Muscle layer of duodenum (tissue), 2 donors: ENCODE measurements around the gene C10orf53.
"Not testable (repeated sequence)": the region's sequence is repeated elsewhere in the genome, so short reads cannot be mapped to it uniquely, and the experiment has no call there.

ENCODE experiments used
- H3K27ac ChIP-seq: one replicate; pipeline ENCODE4 v1.7.0; 2013; ENCODE audit warnings: mild to moderate bottlenecking, low read length
- H3K27me3 ChIP-seq: one replicate; pipeline ENCODE4 v1.7.0; 2013; ENCODE audit warnings: low read depth, mild to moderate bottlenecking, control low read depth, low read length
- H3K36me3 ChIP-seq, 2 donors: one replicate each; pipeline ENCODE4 v1.7.0; 2013; ENCODE audit warnings: low read length in 2 of 2, control low read depth in 1 of 2, mild to moderate bottlenecking in 1 of 2; ENCODE audit not compliant: insufficient read depth in 2 of 2, control insufficient read depth in 1 of 2
- H3K4me1 ChIP-seq, 2 donors: one replicate each; pipeline ENCODE4 v1.7.0; 2013; ENCODE audit warnings: low read length in 2 of 2, mild to moderate bottlenecking in 2 of 2, control low read depth in 1 of 2, moderate library complexity in 1 of 2; ENCODE audit not compliant: insufficient read depth in 2 of 2, control insufficient read depth in 1 of 2
- H3K4me3 ChIP-seq, 2 donors: one replicate each; pipeline ENCODE4 v1.7.0; 2013; ENCODE audit warnings: low read length in 2 of 2, low read depth in 1 of 2, mild to moderate bottlenecking in 1 of 2
- H3K9me3 ChIP-seq, 2 donors: one replicate each; pipeline ENCODE4 v1.7.0; 2013; ENCODE audit warnings: low read length in 2 of 2, control low read depth in 1 of 2, mild to moderate bottlenecking in 1 of 2; ENCODE audit not compliant: control insufficient read depth in 1 of 2
- donor health status: healthy.

C10orf53 gene

DNA sequence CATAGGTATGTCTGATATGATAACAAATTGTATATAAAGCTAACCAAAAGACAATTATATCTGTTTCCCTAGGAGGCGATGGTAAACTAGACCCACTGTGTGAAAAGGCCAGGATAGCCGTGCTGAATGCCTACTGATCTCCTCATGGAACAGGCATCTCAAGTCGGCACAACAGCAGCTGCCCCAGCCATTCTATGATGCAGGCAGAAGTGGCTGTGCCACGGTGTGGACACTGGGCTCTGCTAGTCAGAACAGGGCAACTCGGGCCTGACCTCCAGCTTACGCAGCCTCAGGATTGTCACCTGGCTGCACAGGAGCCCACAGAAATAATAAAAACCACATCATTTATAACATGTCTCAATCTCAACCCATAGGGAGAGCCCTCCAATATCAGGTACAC is 15.0 kb downstream of the C10orf53 start:
- Histone ChIP-seq H3K9me3 (no peaks in the 10 kb centered on the region), H3K4me3 (no peak overlapping the region), H3K4me1 (no peaks in the 10 kb centered on the region), H3K27me3 (peaks cover 9% of the 10 kb centered on the region), H3K36me3 (no peaks in the 10 kb centered on the region), H3K27ac (no peak overlapping the region)

DNA sequence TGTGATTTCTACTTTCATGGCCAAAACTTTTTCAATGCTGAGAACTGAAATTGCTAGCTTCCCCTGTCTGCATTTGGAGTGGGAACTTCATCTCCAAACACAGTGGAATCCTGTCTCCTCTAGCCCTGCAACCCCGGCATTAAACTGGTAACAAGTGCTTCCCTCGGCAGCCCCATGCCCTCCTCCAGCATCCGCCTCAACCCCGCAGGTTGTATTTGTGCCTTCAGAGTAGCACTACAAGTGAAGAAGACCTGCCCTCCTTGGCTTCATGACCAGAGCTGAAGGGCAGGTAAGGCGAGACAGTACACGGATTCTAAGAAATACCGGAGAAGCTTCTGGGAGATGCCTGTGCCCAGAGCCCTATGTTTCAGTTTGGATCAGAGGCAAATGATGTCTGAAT is 16.9 kb downstream of the C10orf53 start:
- Histone ChIP-seq H3K4me3 (no peak overlapping the region), H3K27me3 (peaks cover under 1% of the 10 kb centered on the region), H3K9me3 (no peaks in the 10 kb centered on the region), H3K36me3 (no peaks in the 10 kb centered on the region), H3K27ac (no peak overlapping the region), H3K4me1 (no peaks in the 10 kb centered on the region)

GRCh38 chr10:49698679-49699078 is 19.2 kb downstream of the C10orf53 start:
- Histone ChIP-seq H3K27ac (no peak overlapping the region), H3K4me3 (no peak overlapping the region), H3K27me3 (no peaks in the 10 kb centered on the region), H3K4me1 (no peaks in the 10 kb centered on the region), H3K36me3 (no peaks in the 10 kb centered on the region), H3K9me3 (no peaks in the 10 kb centered on the region)

- H3K4me1 ChIP-seq: no peaks in the 10 kb centered on the region
- no peak overlapping the region for H3K27ac ChIP-seq
- H3K9me3 ChIP-seq: no peaks in the 10 kb centered on the region
- no peak overlapping the region for H3K4me3 ChIP-seq
- H3K27me3 ChIP-seq: no peaks in the 10 kb centered on the region
- no peaks in the 10 kb centered on the region for H3K36me3 ChIP-seq
These were observed 20.8 kb downstream of the C10orf53 start for GRCh38 chr10:49700211-49700610.

- Histone ChIP-seq H3K36me3 (no peaks in the 10 kb centered on the region), H3K4me1 (no peaks in the 10 kb centered on the region), H3K9me3 (no peaks in the 10 kb centered on the region), H3K27me3 (no peaks in the 10 kb centered on the region), H3K27ac (no peak overlapping the region), H3K4me3 (no peak overlapping the region)
These were observed 21.5 kb downstream of the C10orf53 start for GRCh38 chr10:49700997-49701396.

DNA sequence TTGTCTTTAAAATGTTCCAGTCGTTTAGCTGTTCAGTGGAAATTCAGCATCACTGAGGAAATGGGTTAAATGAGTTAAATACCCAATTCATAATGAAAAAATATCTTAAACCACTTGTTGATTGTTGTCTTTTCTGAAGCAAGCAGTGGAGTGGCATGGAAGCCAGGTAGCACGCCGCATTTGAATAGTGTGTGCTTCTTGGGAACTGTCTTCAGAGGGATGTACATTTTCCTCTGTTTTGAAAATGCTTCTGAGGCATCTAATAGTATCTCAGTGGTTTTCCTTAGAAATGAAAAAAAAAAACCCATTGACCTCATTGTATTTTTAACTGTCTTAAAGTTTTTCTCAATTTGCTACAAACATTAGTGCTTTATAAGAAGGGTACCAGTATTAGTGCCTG is 28.1 kb downstream of the C10orf53 start:
- Histone ChIP-seq H3K27ac (no peak overlapping the region), H3K27me3 (no peaks in the 10 kb centered on the region), H3K9me3 (no peaks in the 10 kb centered on the region), H3K4me1 (no peaks in the 10 kb centered on the region), H3K4me3 (no peak overlapping the region), H3K36me3 (no peaks in the 10 kb centered on the region)

DNA sequence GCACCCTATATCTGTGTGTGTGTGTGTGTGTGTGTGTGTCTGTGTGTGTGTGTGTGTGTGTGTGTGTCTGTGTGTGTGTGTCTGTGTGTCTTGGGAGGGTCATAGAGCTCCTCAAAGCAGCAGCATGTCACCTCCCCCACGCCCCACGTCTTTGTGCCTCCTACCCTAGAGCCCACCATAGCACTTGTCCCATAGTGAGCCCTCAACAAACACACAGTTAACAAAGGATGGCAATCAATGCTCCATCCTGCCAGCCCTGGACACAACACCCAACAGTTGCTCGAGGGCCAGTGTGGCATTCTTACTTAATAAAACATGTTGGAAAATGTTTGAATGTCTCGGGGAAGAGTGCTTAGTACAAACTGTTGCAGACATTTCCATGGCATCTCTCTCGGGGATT is 30.5 kb downstream of the C10orf53 start:
- Histone ChIP-seq H3K4me1 (no peaks in the 10 kb centered on the region), H3K9me3 (no peaks in the 10 kb centered on the region), H3K27me3 (no peaks in the 10 kb centered on the region), H3K36me3 (no peaks in the 10 kb centered on the region), H3K4me3 (no peak overlapping the region), H3K27ac (no peak overlapping the region)

- no peaks in the 10 kb centered on the region for H3K9me3 ChIP-seq
- no peak overlapping the region for H3K27ac ChIP-seq
- no peak overlapping the region for H3K4me3 ChIP-seq
- H3K4me1 ChIP-seq: no peaks in the 10 kb centered on the region
- no peaks in the 10 kb centered on the region for H3K36me3 ChIP-seq
- H3K27me3 ChIP-seq: no peaks in the 10 kb centered on the region
These were observed 31.5 kb downstream of the C10orf53 start for GRCh38 chr10:49710966-49711365.

DNA sequence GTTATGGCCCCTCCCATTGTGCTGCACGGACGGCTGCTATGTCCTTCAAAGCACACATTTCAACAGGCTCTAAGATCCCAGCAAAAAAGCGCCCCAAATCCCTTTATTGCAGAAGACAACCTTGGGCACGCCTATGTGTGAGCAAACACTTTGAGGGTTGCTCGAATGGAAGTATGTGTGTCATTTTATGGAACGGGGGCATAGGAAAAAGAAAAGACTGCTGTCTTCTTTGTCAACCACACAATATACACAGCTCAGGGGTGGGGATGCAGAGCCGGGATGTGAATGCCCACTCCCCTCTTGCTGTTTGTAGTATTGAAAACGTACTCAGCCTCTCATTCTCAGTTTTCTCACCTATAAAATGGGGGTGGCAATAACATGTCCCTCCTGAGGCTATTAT is 32.0 kb downstream of the C10orf53 start:
- no peaks in the 10 kb centered on the region for H3K4me1 ChIP-seq
- H3K9me3 ChIP-seq: no peaks in the 10 kb centered on the region
- no peaks in the 10 kb centered on the region for H3K27me3 ChIP-seq
- H3K4me3 ChIP-seq: no peak overlapping the region
- no peaks in the 10 kb centered on the region for H3K36me3 ChIP-seq
- no peak overlapping the region for H3K27ac ChIP-seq

DNA sequence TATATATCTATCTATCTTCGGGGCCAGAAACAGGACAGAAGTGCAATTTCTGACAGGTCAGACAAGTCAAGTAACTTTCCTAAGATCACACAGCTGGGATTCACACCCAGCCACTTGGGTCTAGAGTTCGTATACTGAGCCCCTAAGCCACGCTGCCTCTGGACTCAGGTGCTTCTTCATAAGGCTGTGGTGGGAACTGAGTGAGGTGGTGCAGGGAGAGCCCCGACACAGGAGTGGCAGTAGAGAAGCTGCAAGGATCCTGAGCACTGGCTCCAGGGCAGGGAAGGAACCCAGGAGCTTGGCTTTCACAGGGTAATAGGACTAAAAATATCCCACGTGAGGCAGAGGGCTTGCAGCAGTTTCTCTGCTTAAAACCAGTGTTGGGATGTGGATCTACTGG is 33.8 kb downstream of the C10orf53 start:
- Histone ChIP-seq H3K36me3 (no peaks in the 10 kb centered on the region), H3K4me1 (no peaks in the 10 kb centered on the region), H3K9me3 (no peaks in the 10 kb centered on the region), H3K27me3 (no peaks in the 10 kb centered on the region), H3K27ac (no peak overlapping the region), H3K4me3 (no peak overlapping the region)

DNA sequence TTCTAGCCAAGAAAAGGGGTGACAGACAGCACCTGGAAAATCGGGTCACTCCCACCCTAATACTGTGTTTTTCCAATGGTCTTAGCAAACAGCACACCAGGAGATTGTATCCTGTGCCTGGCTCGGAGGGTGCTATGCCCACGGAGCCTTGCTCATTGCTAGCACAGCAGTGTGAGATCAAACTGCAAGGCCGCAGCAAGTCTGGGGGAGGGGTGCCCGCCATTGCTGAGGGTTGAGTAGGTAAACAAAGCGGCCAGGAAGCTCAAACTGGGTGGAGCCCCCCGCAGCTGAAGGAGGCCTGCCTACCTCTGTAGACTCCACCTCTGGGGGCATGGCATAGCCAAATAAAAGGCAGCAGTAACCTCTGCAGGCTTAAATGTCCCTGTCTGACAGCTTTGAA is 35.7 kb downstream of the C10orf53 start:
- H3K4me1 ChIP-seq, H3K27me3 ChIP-seq, H3K27ac ChIP-seq, H3K9me3 ChIP-seq, H3K36me3 ChIP-seq, H3K4me3 ChIP-seq: not testable (repeated sequence)

GRCh38 chr10:49726593-49726992 is 47.1 kb downstream of the C10orf53 start:
- Histone ChIP-seq H3K36me3 (no peaks in the 10 kb centered on the region), H3K27me3 (no peaks in the 10 kb centered on the region), H3K4me3 (peak overlapping the region in 1 of 2 donors; percentile 11), H3K4me1 (no peaks in the 10 kb centered on the region), H3K27ac (no peak overlapping the region), H3K9me3 (peaks cover 8 to 9% of the 10 kb centered on the region in 2 donors)
